Mesothelial cell of epicardium (in vitro differentiated cells): ENCODE data around the gene RSPH10B. TPM values are rescaled to one million over a fixed set of nuclear protein-coding genes. Genes with fewer than 3 reads are reported as not detected.
"Not testable (repeated sequence)": the region's sequence is repeated elsewhere in the genome, so short reads cannot be mapped to it uniquely, and the experiment has no call there.

ENCODE experiments used
- DNase-seq, 2 experiments: peaks; one replicate each; pipeline ENCODE4 v3.0.0; 2021; ENCODE audit warnings: low spot score in 2 of 2; ENCODE audit not compliant: unreplicated experiment in 2 of 2
- H3K27ac Mint-ChIP-seq: 2 replicates; pipeline ENCODE4 v1.8.0; 2021; ENCODE audit warnings: mixed read lengths
- H3K27me3 Mint-ChIP-seq: 2 replicates; pipeline ENCODE4 v1.8.0; 2021; ENCODE audit warnings: low read depth, mixed read lengths
- H3K36me3 Mint-ChIP-seq: 2 replicates; pipeline ENCODE4 v1.8.0; 2021; ENCODE audit warnings: mixed read lengths
- H3K4me1 Mint-ChIP-seq: 2 replicates; pipeline ENCODE4 v1.8.0; 2021; ENCODE audit warnings: mixed read lengths
- H3K4me3 Mint-ChIP-seq: 2 replicates; pipeline ENCODE4 v1.8.0; 2021; ENCODE audit warnings: mild to moderate bottlenecking, moderate library complexity, mixed read lengths
- H3K9me3 Mint-ChIP-seq: 2 replicates; pipeline ENCODE4 v1.8.0; 2021; ENCODE audit warnings: mixed read lengths
- total RNA-seq: library from RNA; stranded (reverse); gene quantifications from 3 replicates; pipeline ENCODE4 v1.2.1, GENCODE V29; 2021
- TF ChIP-seq, protein P1 (sequence below): fragments of 200-600 bp; sonication (generic); IDR thresholded peaks from one replicate; pipeline ENCODE4 v1.5.0; 2021; ENCODE audit warnings: antibody characterized with exemption; ENCODE audit not compliant: unreplicated experiment

The RSPH10B gene
- total RNA-seq, 1 donor from 2014 or later, result 0.38 TPM

DNA sequence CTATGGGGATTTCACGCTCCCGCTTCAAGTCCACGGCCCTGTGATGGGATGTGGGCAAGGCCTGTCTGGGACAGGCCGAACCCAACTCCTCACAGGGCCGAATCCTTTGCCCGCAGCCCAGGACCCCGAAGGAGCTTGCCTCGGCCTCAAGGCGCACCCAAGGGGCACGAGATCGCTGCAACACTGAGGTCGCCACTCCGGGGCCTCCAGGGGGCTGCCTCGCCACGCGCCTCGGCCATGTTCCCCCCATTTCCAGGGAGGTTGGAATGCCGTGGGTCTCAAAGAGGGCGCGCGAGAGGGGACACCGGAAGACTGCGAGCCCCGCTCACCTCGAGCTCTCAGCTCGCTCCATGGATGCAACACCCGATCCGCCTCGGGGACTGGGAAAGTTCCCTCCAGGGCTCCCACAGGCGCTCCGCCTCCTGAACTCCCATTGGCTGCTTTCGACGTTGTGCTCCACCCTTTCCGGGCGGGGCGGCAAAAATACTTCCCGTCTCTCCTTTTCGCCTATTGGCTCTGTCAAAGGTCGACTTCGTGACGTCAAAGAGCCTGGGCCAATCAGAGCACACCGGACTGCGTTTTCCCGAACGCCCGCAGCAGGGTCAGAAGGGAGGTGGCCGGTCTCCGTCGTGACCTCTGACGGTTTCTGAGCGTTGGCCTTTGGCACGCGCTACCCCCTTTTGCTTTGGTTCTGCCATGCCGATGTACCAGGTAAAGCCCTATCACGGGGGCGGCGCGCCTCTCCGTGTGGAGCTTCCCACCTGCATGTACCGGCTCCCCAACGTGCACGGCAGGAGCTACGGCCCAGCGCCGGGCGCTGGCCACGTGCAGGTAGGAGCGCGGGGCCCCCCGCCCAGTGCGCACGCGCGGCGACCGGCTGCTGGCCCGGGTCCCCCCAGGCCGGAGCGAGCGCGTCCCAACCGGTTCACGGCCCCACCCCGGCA, 38.5 kb upstream of the RSPH10B start, which contains the start of the genes AIMP2 and PMS2:
AIMP2 (plus strand) TSS at position 605 of the 944 bp plus-strand sequence; CDS start at position 697, 92 bp downstream.
PMS2 (minus strand) TSS at position 382 of the 944 bp plus-strand sequence; CDS start at position 352, 30 bp downstream.
- DNase-seq, result peak; percentile 94 to 98
- Mint-ChIP-seq H3K9me3 (no peaks in the 10 kb centered on the region), H3K4me1 (peaks cover 17% of the 10 kb centered on the region), H3K36me3 (peaks cover 8% of the 10 kb centered on the region), H3K27ac (peak within 1 kb of the TSS; percentile 98), H3K4me3 (peak within 1 kb of the TSS; percentile 83), H3K27me3 (no peaks in the 10 kb centered on the region)
- TF ChIP-seq, protein P1, sequence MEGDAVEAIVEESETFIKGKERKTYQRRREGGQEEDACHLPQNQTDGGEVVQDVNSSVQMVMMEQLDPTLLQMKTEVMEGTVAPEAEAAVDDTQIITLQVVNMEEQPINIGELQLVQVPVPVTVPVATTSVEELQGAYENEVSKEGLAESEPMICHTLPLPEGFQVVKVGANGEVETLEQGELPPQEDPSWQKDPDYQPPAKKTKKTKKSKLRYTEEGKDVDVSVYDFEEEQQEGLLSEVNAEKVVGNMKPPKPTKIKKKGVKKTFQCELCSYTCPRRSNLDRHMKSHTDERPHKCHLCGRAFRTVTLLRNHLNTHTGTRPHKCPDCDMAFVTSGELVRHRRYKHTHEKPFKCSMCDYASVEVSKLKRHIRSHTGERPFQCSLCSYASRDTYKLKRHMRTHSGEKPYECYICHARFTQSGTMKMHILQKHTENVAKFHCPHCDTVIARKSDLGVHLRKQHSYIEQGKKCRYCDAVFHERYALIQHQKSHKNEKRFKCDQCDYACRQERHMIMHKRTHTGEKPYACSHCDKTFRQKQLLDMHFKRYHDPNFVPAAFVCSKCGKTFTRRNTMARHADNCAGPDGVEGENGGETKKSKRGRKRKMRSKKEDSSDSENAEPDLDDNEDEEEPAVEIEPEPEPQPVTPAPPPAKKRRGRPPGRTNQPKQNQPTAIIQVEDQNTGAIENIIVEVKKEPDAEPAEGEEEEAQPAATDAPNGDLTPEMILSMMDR, result no peak

DNA sequence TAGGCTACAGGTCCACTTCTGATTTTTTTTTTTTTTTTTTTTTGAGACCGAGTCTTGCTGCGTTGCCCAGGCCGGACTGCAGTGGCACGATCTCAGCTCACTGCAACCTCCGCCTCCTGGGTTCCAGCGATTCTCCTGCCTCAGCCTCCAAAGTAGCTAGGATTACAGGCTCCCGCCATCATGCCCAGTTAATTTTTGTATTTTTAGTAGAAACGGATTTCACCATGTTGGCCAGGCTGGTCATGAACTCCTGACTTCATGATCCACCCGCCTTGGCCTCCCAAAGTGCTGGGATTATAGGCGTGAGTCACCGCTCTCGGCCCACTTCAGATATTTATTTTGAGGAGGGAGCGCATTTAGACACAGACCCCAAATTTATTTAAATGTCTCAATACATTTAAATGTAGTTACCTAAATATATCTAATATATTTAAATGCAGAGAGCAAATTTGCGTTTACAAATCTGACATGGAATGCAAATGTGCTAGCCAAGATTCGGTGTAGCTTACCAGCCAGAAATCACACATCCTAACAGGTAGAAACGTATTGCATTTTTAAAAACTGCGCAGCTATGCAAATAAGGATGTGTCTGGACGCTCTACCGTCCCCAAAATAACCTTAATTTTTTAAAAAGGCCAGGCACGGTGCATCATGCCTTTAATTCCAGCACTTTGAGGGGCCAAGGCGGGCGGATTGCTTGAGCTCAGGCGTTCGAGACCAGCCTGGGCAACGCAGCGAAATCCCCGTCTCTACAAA, 37.5 kb upstream of the RSPH10B start:
- Mint-ChIP-seq H3K36me3 (peaks cover 11% of the 10 kb centered on the region), H3K4me1 (peaks cover 17% of the 10 kb centered on the region), H3K4me3 (peak overlapping the region; percentile 83), H3K27ac (peak overlapping the region; percentile 98)
- not testable (repeated sequence) for H3K9me3 Mint-ChIP-seq, DNase-seq, H3K27me3 Mint-ChIP-seq

DNA sequence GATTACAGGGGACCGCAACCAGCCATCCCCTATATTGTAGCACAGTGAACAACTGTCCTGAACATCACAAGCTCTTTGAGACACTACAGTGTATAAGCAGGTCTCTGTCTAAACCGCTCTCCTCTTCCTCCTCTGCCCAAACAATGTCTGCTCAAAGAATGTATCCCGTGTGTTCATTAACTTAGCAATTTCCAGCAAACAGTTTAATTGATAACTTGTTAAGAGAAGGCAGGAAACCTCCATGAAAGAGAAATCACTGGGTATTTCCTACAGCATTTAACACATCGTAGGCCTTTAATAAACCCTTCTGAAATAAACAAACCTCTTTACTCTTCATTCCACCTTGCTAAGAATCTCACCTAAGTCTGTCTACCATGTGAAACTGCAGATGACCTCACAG, 36.9 kb upstream of the RSPH10B start:
- DNase-seq, result no peak
- Mint-ChIP-seq H3K27ac (peak overlapping the region; percentile 23), H3K4me1 (peaks cover 12% of the 10 kb centered on the region), H3K36me3 (peaks cover 10% of the 10 kb centered on the region), H3K9me3 (no peaks in the 10 kb centered on the region), H3K4me3 (peak overlapping the region; percentile 55), H3K27me3 (no peaks in the 10 kb centered on the region)
- TF ChIP-seq, protein P1, result no peak

DNA sequence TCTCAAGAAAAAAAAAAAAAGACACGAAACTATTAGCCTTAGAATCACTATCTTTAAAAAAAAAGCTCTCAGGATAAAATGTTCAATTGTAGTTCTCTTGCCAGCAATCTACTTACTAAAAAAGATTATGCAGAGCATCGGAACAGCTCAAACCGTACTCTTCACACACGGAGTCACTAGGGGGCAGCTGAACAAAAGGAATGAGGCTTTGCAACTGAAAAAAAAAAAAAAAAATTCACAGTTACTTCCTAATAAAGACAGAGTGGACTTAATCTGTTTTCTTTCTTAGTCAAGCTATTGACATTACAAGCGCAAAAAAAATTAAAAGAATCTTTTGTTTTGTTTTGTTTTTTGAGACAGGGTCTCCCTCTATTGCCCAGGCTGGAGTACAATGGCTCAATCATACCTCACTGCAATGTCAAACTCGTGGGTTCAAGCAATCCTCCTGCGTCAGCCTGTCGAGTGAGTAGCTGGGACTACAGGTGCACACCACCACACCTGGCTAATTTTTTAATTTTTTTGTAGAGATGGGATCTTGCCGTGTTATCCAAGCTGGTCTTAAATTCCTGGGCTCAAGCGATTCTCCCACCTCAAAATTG, 26.8 kb upstream of the RSPH10B start:
- no peak overlapping the region for H3K4me3 Mint-ChIP-seq
- TF ChIP-seq, protein P1, result peak; percentile 34
- peak overlapping the region; percentile 92 for H3K27ac Mint-ChIP-seq
- H3K27me3 Mint-ChIP-seq, result no peaks in the 10 kb centered on the region
- H3K9me3 Mint-ChIP-seq, result peaks cover 3% of the 10 kb centered on the region
- no peak for DNase-seq
- H3K36me3 Mint-ChIP-seq, result peaks cover 17% of the 10 kb centered on the region
- H3K4me1 Mint-ChIP-seq, result peaks cover 19% of the 10 kb centered on the region

DNA sequence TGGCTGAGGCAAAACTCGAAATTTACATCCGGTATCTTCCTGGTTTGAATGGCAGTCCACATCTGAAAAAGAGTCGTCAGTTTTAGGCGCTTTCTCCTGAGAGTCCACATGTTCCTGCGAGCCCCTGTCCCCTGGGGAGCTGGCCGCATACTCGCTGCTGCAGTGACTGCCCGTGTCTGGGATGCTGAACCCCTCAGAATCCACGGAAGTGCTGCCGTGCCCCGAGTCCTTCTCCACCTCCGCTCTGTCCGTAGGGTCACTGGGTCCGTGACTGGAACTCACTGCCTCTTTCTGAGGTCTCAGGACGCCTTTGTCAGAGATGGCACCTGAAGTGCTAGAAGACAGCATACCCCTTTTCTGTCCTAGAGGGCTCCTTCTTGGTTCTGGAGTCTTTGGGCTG, 16.6 kb upstream of the RSPH10B start:
- H3K9me3 Mint-ChIP-seq, H3K27me3 Mint-ChIP-seq, DNase-seq, H3K4me3 Mint-ChIP-seq, H3K27ac Mint-ChIP-seq, H3K4me1 Mint-ChIP-seq: not testable (repeated sequence)
- peaks cover 32% of the 10 kb centered on the region for H3K36me3 Mint-ChIP-seq

DNA sequence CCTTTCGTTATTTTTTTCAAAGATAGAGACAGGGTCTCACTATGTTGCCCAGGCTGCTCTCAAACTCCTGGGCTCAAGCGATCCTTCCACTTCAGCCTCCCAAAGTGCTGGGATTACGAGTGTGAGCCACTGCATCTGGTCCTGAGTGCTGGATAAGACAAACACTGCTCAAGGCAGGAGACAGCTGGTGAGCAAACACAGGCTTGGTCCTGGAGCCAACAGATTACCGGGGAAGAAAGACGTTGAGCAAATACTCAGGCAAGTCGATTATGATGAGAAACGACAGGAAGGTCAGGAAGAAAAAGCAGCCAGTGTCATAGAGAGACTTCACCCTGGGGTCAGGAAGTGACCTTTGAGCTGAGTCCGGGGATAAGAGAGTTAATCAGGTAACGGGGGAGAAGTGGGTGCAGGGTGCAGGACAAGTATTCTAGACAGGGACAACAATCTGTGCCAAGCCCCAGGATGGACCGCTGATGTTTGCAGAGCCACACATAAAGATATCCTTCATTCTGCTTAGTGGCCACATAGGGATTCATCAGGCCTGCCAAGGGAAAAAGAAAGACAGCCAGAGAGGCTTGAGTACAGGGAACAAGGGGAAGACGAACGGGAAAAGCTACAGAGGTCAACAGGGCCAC, 9.3 kb upstream of the RSPH10B start:
- not testable (repeated sequence) for H3K27ac Mint-ChIP-seq, H3K4me3 Mint-ChIP-seq, H3K4me1 Mint-ChIP-seq, DNase-seq, H3K9me3 Mint-ChIP-seq, H3K27me3 Mint-ChIP-seq
- peaks cover 15% of the 10 kb centered on the region for H3K36me3 Mint-ChIP-seq

DNA sequence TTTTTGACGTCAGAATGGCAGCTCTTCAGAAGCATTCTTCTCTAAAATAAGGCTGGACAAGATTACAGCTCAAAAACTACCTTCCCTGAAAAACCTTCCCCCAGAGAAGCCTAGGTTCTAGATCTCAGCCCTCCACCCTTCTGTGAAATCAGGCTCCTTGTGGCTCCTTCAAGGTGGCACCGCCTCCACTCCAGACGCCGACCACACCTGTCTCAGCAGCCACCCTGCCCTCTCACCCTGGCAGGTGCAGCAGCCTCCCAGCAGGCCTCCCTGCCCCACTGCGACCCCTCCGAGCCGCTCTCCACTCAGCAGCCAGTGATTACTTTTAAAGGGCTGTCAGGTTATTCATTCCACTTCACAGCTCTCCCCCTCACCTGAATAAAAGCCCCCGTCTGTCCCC, 3.1 kb upstream of the RSPH10B start:
- DNase-seq, H3K36me3 Mint-ChIP-seq, H3K27ac Mint-ChIP-seq, H3K9me3 Mint-ChIP-seq, H3K4me3 Mint-ChIP-seq, H3K27me3 Mint-ChIP-seq, H3K4me1 Mint-ChIP-seq: not testable (repeated sequence)

DNA sequence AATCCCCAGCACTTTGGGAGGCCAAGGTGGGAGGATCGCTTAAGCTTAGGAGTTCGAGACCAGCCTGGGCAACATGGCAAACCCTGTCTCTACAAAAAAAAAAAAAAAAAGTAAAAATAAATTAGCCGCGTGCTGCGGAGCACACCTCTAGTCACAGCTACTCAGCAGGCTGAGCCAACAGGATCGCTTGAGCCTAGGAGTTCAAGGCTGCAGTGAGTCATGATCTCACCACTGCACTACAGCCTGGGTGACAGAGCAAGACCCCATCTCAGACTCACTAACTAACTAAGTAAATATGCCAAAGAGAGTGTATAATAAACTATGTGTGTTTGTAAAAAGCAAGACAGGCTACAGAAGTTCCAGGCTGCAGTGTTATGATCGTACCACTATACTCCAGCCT, 6.7 kb downstream of the RSPH10B start:
- H3K4me3 Mint-ChIP-seq, DNase-seq, H3K27ac Mint-ChIP-seq, H3K9me3 Mint-ChIP-seq, H3K36me3 Mint-ChIP-seq, H3K27me3 Mint-ChIP-seq, H3K4me1 Mint-ChIP-seq: not testable (repeated sequence)

DNA sequence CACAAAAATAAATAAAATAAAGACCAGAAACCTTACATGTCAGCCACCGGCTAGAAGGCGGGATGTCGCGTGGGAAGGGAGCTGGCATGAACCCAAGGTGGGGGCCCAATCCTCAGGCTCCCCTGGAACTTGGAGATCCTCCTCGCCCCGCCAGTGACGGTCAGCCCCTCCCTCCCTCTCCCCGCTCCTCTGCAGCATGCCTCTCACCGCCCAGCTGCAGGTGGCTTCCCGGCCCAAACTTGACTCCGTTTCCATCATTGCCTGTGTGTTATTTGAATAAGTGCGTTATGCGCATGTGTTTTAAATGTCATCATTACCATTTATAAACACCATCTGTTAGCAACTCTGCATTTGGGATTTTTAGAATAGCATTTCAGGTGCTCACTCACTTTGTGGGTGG, 7.3 kb downstream of the RSPH10B start:
- H3K4me3 Mint-ChIP-seq, H3K9me3 Mint-ChIP-seq, H3K27ac Mint-ChIP-seq, H3K4me1 Mint-ChIP-seq, H3K36me3 Mint-ChIP-seq, DNase-seq, H3K27me3 Mint-ChIP-seq: not testable (repeated sequence)

DNA sequence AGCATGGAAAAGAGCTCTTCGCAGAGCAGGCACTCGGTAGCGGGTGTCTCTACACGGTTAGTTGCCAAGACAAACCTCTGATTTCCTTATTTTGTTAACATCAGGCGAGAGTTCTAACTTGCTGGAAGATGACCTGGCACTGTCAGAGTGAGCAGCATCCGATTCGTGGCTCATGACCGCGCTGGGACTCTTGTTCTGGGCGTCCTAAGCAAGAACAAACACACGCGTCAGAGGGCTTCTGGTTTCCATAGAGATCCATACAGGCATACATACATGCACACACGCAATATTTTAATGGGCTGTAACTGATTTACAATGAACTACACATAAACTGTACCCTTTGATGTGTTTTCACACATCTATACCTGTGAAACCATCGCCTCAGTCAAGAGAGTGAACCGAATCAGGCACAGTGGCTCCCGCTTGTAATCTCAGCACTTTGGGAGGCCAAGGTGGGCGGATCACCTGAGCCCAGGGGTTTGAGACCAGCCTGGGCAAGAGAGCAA, 35.5 kb downstream of the RSPH10B start:
- not testable (repeated sequence) for DNase-seq, H3K27ac Mint-ChIP-seq, H3K9me3 Mint-ChIP-seq, H3K36me3 Mint-ChIP-seq, H3K4me3 Mint-ChIP-seq, H3K27me3 Mint-ChIP-seq, H3K4me1 Mint-ChIP-seq
